ENCODE measurements around the gene PCDHA12. TPM values are rescaled to one million over a fixed set of nuclear protein-coding genes. Genes with fewer than 3 reads are reported as not detected.

Gene PCDHA12
- total and polyA plus RNA-seq, 9 of the 15 experiments (the other 6 are each of a cell fraction or from before 2014, with no cell fraction given): not detected

DNA sequence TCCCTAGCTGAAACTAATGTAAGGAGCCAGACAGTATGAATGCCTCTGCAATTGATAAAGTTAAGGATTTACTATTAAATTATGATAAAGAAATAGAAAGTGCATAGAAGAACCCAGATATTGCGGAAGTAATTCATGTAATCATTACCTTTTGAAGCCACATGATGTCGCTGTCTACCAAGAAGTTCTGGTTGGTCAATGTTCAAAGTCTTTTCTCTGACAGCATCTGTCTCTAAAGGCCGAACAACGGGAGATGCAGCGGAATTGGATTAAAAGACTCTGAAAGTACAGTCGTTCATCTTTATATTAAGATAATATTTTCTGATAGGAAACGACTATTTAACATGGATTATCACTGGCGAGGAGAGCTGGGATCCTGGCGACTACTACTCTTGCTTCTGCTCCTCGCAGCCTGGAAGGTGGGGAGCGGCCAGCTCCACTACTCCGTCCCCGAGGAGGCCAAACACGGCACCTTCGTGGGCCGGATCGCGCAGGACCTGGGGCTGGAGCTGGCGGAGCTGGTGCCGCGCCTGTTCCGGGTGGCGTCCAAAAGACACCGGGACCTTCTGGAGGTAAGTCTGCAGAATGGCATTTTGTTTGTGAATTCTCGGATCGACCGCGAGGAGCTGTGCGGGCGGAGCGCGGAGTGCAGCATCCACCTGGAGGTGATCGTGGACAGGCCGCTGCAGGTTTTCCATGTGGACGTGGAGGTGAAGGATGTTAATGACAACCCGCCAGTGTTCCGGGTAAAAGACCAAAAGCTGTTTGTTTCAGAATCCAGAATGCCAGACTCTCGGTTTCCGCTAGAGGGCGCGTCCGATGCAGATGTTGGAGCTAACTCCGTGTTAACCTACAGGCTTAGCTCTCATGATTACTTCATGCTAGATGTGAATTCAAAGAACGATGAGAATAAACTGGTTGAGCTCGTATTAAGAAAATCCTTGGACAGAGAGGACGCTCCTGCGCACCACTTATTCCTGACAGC is 33.8 kb upstream of the PCDHA12 start, which contains the start of gene PCDHA8 (continued):
- TF ChIP-seq REST (IDR thresholded peaks at IDR 0.05; ENCODE audit: borderline replicate concordance): peak; percentile 24; the same call in 1 of the 2 replicates
- no peak for TF ChIP-seq REST (CRISPR knock-in tag; IDR thresholded peaks at IDR 0.05; ENCODE audit: low read depth)
- TF ChIP-seq CTCF (IDR thresholded peaks at IDR 0.05 in 2 of 3, conservative IDR thresholded peaks at IDR 0.05 in 1 of 3; ENCODE audit: insufficient read depth in 2 of 3, low read depth in 1 of 3, low read length in 3 of 3): peak; percentile 39 to 58 (median 43); a peak in 5 of 6 replicates
- TF ChIP-seq TRIM24 (IDR thresholded peaks at IDR 0.05): no peak
- TF ChIP-seq NFYB (IDR thresholded peaks at IDR 0.05; ENCODE audit: extremely low read depth, insufficient read length): peak; percentile 12
- no peak for TF ChIP-seq C11orf30 (IDR thresholded peaks at IDR 0.05; ENCODE audit: low read depth)
- no peak for TF ChIP-seq TCF7L2 (IDR thresholded peaks at IDR 0.05; ENCODE audit: low read depth, low read length)
- TF ChIP-seq SMAD1 (IDR thresholded peaks at IDR 0.05; ENCODE audit: low read depth, low read length, partially characterized antibody): no peak
- no peak for TF ChIP-seq MXI1 (IDR thresholded peaks at IDR 0.05; ENCODE audit: low read depth, low read length)
- no peak for TF ChIP-seq SIN3B (IDR thresholded peaks at IDR 0.05; ENCODE audit: low read depth)
- TF ChIP-seq, protein P1, sequence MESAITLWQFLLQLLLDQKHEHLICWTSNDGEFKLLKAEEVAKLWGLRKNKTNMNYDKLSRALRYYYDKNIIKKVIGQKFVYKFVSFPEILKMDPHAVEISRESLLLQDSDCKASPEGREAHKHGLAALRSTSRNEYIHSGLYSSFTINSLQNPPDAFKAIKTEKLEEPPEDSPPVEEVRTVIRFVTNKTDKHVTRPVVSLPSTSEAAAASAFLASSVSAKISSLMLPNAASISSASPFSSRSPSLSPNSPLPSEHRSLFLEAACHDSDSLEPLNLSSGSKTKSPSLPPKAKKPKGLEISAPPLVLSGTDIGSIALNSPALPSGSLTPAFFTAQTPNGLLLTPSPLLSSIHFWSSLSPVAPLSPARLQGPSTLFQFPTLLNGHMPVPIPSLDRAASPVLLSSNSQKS (CRISPR knock-in tag; IDR thresholded peaks at IDR 0.05): no peak
- no peak for TF ChIP-seq GABPA (tag; conservative IDR thresholded peaks at IDR 0.05; ENCODE audit: low read depth)
- no peak for TF ChIP-seq DIDO1 (tag; IDR thresholded peaks at IDR 0.05; ENCODE audit: low read depth)
- no peak for TF ChIP-seq ZNF124 (CRISPR knock-in tag; IDR thresholded peaks at IDR 0.05)
- no peak for TF ChIP-seq TOE1 (IDR thresholded peaks at IDR 0.05; ENCODE audit: borderline replicate concordance)
- no peak for TF ChIP-seq TOE1 (CRISPR knock-in tag; IDR thresholded peaks at IDR 0.05; ENCODE audit: borderline replicate concordance, low read depth)
- no peak for TF ChIP-seq TCFL5 (CRISPR knock-in tag; conservative IDR thresholded peaks at IDR 0.05)
